TTC549 (cell line): Measurements from ENCODE around the gene SUOX.
"Not testable (repeated sequence)": the region's sequence is repeated elsewhere in the genome, so short reads cannot be mapped to it uniquely, and the experiment has no call there.

Experiments
- FAIRE-seq: peaks from 2 replicates; lab custom pipeline; 2012; peaks lifted over from hg19 to GRCh38; lab: Jason Lieb, UNC

Gene SUOX

GRCh38 chr12:56020423-56021184 is 23.5 kb downstream of the SUOX start, which contains the start of gene IKZF4:
Gene IKZF4 (plus strand): TSS chr12:56021043. CDS start chr12:56021494, 451 bp downstream.
- FAIRE-seq = no peak

DNA sequence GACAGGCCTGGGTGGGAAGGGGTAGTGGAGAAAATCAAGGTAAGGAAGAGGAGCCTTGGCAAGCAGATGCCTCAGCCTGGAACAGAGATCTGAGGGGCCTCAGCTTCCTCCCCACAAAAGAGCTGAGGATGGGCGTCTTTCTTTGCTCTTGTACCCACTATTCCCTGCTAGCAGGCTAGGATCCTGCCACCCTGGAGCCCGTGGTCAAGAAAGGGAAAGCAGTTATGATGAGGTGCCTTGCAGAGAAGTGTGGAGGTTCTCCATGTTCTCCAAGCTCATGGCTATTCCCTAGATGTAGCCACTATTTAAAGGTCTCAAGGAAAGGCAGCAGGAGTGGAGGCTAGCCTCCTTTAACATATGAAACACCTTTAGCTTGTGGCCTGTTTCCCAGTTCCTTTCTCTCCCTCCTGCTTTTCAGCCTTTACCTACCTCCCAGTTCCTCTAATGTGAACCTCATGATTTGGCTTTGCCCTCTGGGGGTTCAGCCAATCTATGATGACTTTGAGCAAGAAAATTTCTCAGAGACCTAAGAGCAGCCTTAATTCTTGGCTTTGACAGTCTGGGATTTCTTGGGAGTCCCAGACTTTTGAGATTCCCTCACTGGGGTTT is 24.9 kb downstream of the SUOX start:
- FAIRE-seq = no peak

DNA sequence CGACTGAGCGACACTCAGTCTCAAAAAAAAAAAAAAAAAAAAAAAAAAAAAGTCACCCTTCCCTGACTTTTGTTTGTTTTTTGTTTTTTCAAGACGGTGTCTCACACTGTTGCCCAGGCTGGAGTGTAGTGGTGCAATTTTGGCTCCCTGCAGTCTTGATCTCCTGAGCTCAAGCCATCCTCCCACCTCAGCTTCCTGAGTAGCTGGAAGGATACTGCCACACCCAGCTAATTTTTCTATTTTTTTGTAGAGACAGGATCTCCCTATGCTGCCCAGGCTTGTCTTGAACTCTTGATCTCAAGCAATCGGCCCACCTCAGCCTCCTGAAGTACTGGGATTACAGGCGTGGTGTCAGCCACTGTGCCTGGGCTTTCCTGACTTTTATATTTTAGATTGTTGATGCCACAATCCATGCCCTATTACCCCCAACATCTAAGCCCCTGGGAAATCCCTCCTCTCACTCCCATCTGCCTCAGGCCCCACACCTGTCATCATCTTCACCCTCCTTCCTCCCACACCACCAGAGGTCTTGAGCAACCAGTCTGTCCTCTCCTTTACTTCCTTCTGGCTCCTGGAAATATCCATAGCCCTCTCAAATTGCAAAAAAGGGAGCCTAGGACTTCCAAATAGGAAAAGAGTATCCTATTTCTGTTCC is 31.6 kb downstream of the SUOX start:
- FAIRE-seq = no peak

DNA sequence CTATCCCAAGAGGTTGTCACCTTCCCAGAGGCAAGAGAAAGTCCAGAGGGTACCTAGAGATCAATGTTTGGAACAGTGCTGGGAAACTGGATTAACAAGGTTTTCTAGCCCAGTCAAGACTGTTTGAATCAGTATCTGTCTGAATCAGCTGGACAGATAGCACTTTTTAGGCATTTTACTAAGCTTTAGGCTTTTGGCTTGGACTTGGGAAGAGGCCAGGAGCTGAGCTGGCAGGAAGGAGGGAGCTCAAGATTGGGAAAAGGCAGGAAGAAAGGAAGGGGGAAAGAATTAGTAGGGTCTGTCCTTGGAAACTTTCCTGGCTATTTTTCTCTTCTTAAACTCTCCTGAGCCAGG is 32.1 kb downstream of the SUOX start:
- no peak for FAIRE-seq

- FAIRE-seq = peak; percentile 59
Measured at GRCh38 chr12:56029666-56030293, 32.7 kb downstream of the SUOX start.

DNA sequence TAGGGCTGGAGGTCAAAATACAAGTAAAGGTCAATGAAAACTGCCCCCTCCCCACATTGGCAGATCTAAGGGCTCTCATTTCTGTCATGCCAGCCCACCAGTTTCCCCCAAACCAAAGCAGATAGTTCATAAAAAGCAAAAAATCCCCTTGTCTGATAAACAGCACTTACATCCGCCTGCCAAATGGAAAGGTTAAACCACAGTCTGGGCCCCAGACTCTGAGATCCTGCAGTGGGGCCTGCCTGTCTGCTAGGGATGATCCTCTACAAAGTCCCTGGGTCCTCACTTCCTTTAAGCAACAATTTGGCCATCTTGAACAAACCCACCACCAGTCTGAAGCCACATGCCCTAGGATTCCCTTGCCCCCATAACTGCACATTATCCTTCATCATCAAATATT is 34.9 kb downstream of the SUOX start:
- FAIRE-seq = no peak

DNA sequence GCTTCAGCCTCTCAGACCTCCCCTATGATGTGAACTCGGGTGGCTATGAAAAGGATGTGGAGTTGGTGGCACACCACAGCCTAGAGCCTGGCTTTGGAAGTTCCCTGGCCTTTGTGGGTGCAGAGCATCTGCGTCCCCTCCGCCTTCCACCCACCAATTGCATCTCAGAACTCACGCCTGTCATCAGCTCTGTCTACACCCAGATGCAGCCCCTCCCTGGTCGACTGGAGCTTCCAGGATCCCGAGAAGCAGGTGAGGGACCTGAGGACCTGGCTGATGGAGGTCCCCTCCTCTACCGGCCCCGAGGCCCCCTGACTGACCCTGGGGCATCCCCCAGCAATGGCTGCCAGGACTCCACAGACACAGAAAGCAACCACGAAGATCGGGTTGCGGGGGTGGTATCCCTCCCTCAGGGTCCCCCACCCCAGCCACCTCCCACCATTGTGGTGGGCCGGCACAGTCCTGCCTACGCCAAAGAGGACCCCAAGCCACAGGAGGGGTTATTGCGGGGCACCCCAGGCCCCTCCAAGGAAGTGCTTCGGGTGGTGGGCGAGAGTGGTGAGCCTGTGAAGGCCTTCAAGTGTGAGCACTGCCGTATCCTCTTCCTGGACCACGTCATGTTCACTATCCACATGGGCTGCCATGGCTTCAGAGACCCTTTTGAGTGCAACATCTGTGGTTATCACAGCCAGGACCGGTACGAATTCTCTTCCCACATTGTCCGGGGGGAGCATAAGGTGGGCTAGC is 37.7 kb downstream of the SUOX start:
- FAIRE-seq = no peak

- no peak for FAIRE-seq
Measured at GRCh38 chr12:56037161-56037560, 40.1 kb downstream of the SUOX start.

GRCh38 chr12:56038022-56038655 is 41.1 kb downstream of the SUOX start:
- FAIRE-seq = no peak

GRCh38 chr12:56040151-56040550 is 43.1 kb downstream of the SUOX start:
- no peak for FAIRE-seq

GRCh38 chr12:56040963-56041551 is 44.0 kb downstream of the SUOX start:
- no peak for FAIRE-seq

GRCh38 chr12:56041552-56042429 is 44.7 kb downstream of the SUOX start, which contains the start of gene RPS26:
Gene RPS26 (plus strand): TSS chr12:56041918. CDS start chr12:56042167, 249 bp downstream.
- no peak for FAIRE-seq

DNA sequence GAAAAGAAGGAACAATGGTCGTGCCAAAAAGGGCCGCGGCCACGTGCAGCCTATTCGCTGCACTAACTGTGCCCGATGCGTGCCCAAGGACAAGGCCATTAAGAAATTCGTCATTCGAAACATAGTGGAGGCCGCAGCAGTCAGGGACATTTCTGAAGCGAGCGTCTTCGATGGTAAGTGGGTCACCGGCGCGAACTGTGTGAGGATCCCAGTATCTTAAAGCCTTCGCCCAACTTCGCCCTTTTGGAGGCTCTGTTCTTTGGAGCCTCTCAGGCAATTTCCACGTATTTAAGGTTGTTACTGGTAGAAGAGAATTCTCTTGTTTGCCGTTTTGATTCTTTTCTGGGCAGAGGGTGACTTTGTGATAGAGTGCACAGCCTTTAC is 45.3 kb downstream of the SUOX start:
- not testable (repeated sequence) for FAIRE-seq

GRCh38 chr12:56042843-56043242 is 45.8 kb downstream of the SUOX start:
- no peak for FAIRE-seq

DNA sequence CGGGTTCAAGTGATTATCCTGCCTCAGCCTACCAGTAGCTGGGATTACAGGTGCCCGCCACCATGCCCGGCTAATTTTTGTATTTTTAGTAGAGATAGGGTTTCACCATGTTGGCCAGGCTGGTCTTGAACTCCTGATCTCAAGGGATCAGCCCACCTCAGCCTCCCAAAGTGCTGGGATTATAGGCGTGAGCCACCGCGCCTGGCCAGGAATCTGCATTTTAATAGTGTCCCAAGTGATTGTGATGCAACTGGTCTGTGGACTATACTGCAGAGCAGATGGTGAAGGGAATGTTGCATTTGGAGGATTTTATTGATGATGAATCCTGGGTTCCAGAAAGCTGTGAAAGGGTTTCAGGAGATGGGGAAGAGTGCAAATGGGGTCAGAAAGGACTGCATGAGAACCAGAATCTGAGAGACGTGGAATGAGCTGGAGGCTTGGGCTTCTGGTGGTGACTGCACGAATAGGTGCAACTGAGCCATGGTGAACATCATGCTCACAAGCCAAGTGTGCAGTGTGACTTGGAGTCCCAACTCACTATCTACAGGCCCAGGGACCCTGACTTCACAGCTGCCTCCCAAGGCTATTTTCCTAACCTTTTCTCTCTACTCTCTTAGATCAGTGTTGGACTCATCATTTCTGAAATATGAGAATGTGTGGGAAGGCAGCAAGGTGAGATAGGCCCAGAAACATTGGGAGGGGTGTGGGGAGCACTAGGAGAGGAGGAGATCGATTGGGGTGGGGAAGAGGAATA is 49.1 kb downstream of the SUOX start:
- no peak for FAIRE-seq

DNA sequence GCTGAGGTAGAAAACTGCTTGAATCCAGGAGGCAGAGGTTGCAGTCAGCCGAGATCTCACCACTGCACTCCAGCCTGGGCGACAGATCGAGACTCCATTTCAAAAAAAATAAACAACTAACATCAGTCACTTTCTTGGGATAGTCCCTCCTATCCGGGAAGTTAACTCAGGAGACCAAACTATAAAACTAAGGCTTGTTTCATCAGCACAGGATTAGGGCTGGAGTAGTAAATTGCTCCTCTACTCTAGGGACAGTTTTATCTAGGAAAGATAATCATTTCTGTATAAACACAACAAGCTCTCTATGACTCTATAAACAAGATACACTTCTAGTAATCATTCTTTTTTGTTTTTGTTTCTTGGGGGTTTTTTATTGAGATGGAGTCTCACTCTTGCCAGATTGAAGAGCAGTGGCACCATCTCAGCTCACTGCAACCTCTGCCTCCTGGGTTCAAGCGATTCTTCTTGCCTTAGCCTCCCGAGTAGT is 56.4 kb downstream of the SUOX start:
- FAIRE-seq = no peak
